ENCODE data around the gene RFNG. TPM values are rescaled to one million over a fixed set of nuclear protein-coding genes. Genes with fewer than 3 reads are reported as not detected.

The RFNG gene
- total RNA-seq, 1 donor from 2014 or later = 40.2 TPM

DNA sequence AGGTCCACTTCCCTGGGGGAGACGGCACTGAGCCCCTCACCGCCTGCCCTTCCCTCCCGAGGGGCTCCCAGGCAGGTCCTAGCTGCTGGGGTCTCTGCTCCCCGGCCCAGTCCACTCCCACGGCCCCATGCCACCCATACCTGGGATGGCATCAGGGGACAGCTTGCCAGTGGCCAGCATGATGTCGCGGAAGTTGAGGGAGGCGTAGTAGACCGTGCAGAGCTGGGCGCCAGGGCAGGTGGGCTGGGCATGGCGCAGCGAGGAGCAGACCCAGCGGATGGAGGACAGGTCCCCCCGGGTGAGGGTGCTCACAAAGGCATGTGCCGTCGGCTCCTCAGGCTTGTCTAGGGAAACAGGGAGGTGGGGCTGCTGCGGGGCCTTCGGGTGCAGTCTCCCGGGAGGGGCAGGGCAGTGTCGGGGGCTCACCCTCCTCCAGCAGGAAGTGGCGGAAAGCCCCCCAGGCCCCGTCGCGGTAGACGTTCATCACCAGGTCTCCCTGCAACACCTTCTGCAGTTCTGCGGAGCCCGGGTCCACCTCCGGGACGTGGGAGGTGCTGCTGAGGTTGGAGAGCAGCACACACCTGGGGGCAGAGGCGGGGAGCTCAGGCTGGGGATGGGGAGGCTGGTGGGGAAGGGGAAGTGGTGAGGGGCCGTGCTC lies 32.9 kb upstream of the RFNG start:
- no peaks in the 10 kb centered on the region for H3K9me3 Mint-ChIP-seq (ENCODE audit: unreplicated experiment)
- H3K4me2 ChIP-seq (ENCODE audit: low read length) = no peak overlapping the region
- H2AFZ ChIP-seq (ENCODE audit: low read depth, low read length) = no peak overlapping the region
- H3K27me3 Mint-ChIP-seq (ENCODE audit: low read depth, unreplicated experiment) = no peaks in the 10 kb centered on the region
- H3K27ac ChIP-seq (ENCODE audit: low read depth, low read length) = no peak overlapping the region
- no peak overlapping the region for H3K9ac ChIP-seq (ENCODE audit: low read length)
- H3K36me3 ChIP-seq (ENCODE audit: insufficient read depth, low read length) = peaks cover 4% of the 10 kb centered on the region
- no peak for TF ChIP-seq EZH2 (IDR thresholded peaks at IDR 0.05; ENCODE audit: insufficient read depth, low read length)
- TF ChIP-seq, protein P1, sequence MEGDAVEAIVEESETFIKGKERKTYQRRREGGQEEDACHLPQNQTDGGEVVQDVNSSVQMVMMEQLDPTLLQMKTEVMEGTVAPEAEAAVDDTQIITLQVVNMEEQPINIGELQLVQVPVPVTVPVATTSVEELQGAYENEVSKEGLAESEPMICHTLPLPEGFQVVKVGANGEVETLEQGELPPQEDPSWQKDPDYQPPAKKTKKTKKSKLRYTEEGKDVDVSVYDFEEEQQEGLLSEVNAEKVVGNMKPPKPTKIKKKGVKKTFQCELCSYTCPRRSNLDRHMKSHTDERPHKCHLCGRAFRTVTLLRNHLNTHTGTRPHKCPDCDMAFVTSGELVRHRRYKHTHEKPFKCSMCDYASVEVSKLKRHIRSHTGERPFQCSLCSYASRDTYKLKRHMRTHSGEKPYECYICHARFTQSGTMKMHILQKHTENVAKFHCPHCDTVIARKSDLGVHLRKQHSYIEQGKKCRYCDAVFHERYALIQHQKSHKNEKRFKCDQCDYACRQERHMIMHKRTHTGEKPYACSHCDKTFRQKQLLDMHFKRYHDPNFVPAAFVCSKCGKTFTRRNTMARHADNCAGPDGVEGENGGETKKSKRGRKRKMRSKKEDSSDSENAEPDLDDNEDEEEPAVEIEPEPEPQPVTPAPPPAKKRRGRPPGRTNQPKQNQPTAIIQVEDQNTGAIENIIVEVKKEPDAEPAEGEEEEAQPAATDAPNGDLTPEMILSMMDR (IDR thresholded peaks at IDR 0.05; ENCODE audit: insufficient read depth, low read depth, low read length) = no peak
- peaks cover 80% of the 10 kb centered on the region for H4K20me1 ChIP-seq (ENCODE audit: insufficient read depth, low read length)
- no peaks in the 10 kb centered on the region for H3K36me3 Mint-ChIP-seq (ENCODE audit: low read depth, unreplicated experiment)
- H3K9me3 ChIP-seq (ENCODE audit: insufficient read depth, low read depth, low read length) = no peaks in the 10 kb centered on the region
- DNase-seq (ENCODE audit: low read depth) = no peak
- H3K4me1 ChIP-seq (ENCODE audit: insufficient read depth, low read length) = no peaks in the 10 kb centered on the region
- no peak overlapping the region for H3K4me3 Mint-ChIP-seq (ENCODE audit: unreplicated experiment)
- H3K79me2 ChIP-seq (ENCODE audit: insufficient read depth, low read length) = peaks cover 6% of the 10 kb centered on the region
- H3K27me3 ChIP-seq (ENCODE audit: insufficient read depth, low read length) = no peaks in the 10 kb centered on the region
- no peak for FAIRE-seq
- no peak overlapping the region for H3K27ac Mint-ChIP-seq (ENCODE audit: unreplicated experiment)
- no peak overlapping the region for H3K4me3 ChIP-seq (ENCODE audit: insufficient read depth, low read depth, low read length)
- H3K4me1 Mint-ChIP-seq (ENCODE audit: low read depth, unreplicated experiment) = no peaks in the 10 kb centered on the region

DNA sequence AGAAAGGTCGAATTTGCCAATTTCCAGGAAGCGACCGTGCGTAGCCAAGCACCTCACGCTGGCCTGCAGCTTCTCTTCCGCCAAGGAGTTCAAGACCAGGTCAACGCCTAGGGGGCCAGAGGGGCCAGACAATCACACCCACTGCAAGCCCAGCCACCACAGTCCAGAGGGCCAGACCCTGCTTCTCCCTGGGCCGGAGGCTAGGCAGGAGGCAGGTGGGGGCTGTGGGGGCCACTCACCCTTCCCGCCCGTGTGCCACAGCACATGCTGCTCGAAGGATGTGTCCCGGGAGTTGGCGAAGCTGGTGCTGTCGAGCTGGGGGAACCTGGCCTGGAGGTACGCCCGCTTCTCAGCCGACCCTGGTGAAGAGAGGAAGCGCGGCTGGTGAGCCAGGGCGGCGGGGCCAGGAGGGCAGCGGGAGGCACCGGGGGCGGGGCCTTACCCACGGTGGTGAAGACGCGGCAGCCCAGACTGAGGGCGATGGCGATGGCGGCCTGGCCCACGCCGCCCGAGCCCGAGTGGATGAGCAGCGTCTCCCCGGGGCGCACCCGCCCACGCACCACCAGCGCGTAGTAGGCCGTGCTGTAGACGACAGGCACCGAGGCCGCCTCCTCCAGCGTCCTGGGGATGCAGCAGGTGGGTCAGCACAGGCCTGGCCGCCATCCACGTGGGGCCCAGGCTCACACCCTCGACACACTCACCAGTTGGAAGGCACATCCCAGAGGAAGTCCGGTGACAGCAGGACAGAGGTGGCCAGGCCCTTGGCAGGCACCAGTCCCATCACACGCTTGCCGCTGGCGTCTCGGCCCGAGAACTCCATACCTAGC lies 32.1 kb upstream of the RFNG start:
- Histone ChIP-seq H3K4me3 (ENCODE audit: insufficient read depth, low read depth, low read length) (no peak overlapping the region), H3K36me3 (ENCODE audit: insufficient read depth, low read length) (peaks cover 2% of the 10 kb centered on the region), H3K27ac (ENCODE audit: low read depth, low read length) (no peak overlapping the region), H3K4me2 (ENCODE audit: low read length) (no peak overlapping the region), H3K27me3 (ENCODE audit: insufficient read depth, low read length) (no peaks in the 10 kb centered on the region), H3K4me1 (ENCODE audit: insufficient read depth, low read length) (no peaks in the 10 kb centered on the region), H3K9me3 (ENCODE audit: insufficient read depth, low read depth, low read length) (no peaks in the 10 kb centered on the region), H3K79me2 (ENCODE audit: insufficient read depth, low read length) (peaks cover 5% of the 10 kb centered on the region), H4K20me1 (ENCODE audit: insufficient read depth, low read length) (peaks cover 78% of the 10 kb centered on the region), H3K9ac (ENCODE audit: low read length) (no peak overlapping the region), H2AFZ (ENCODE audit: low read depth, low read length) (no peak overlapping the region)
- TF ChIP-seq, protein P1 (IDR thresholded peaks at IDR 0.05; ENCODE audit: insufficient read depth, low read depth, low read length) = no peak
- no peak for TF ChIP-seq EZH2 (IDR thresholded peaks at IDR 0.05; ENCODE audit: insufficient read depth, low read length)
- Mint-ChIP-seq H3K9me3 (ENCODE audit: unreplicated experiment) (no peaks in the 10 kb centered on the region), H3K4me1 (ENCODE audit: low read depth, unreplicated experiment) (no peaks in the 10 kb centered on the region), H3K27me3 (ENCODE audit: low read depth, unreplicated experiment) (no peaks in the 10 kb centered on the region), H3K4me3 (ENCODE audit: unreplicated experiment) (no peak overlapping the region), H3K27ac (ENCODE audit: unreplicated experiment) (no peak overlapping the region), H3K36me3 (ENCODE audit: low read depth, unreplicated experiment) (no peaks in the 10 kb centered on the region)
- DNase-seq (ENCODE audit: low read depth) = no peak
- no peak for FAIRE-seq
